Smooth muscle cell (in vitro differentiated cells): Measurements from ENCODE around the gene TPPP. TPM values are rescaled to one million over a fixed set of nuclear protein-coding genes. Genes with fewer than 3 reads are reported as not detected.

Source experiments
- DNase-seq: peaks from one replicate; lab custom pipeline; 2025; ENCODE audit not compliant: unreplicated experiment; lab: John Stamatoyannopoulos, UW
- H2AFZ ChIP-seq: fragments of 200-600 bp; sonication (generic); 2 replicates; pipeline ENCODE4 v1.6.0; 2016; ENCODE audit warnings: antibody characterized with exemption, low read depth, mild to moderate bottlenecking
- H3F3A ChIP-seq: fragments of 200-600 bp; sonication (generic); 2 replicates; pipeline ENCODE4 v1.6.0; 2017; ENCODE audit warnings: antibody characterized with exemption, low read depth
- H3K27ac ChIP-seq: fragments of 200-600 bp; sonication (generic); 2 replicates; pipeline ENCODE4 v1.5.1; 2016; ENCODE audit warnings: low read depth, mild to moderate bottlenecking
- H3K27me3 ChIP-seq: fragments of 200-600 bp; sonication (generic); 2 replicates; pipeline ENCODE4 v1.6.1; 2016; ENCODE audit warnings: low read depth, mild to moderate bottlenecking
- H3K36me3 ChIP-seq: fragments of 200-600 bp; sonication (generic); 2 replicates; pipeline ENCODE4 v1.5.1; 2016; ENCODE audit warnings: low read depth
- H3K4me1 ChIP-seq: fragments of 200-600 bp; sonication (generic); 2 replicates; pipeline ENCODE4 v1.5.1; 2016; ENCODE audit warnings: low read depth
- H3K4me2 ChIP-seq: fragments of 200-600 bp; sonication (generic); 2 replicates; pipeline ENCODE4 v1.6.0; 2016; ENCODE audit warnings: mild to moderate bottlenecking
- H3K4me3 ChIP-seq: fragments of 200-600 bp; sonication (generic); 2 replicates; pipeline ENCODE4 v1.5.1; 2016; ENCODE audit warnings: mild to moderate bottlenecking
- H3K79me2 ChIP-seq: fragments of 200-600 bp; sonication (generic); 2 replicates; pipeline ENCODE4 v1.6.0; 2016; ENCODE audit warnings: low read depth, mild to moderate bottlenecking
- H3K9ac ChIP-seq: fragments of 200-600 bp; sonication (generic); 2 replicates; pipeline ENCODE4 v1.6.0; 2016; ENCODE audit warnings: low read depth
- H3K9me3 ChIP-seq: fragments of 200-600 bp; sonication (generic); replicated peaks from 2 replicates; pipeline ENCODE4 v1.5.1; 2016; ENCODE audit warnings: low read depth
- H4K20me1 ChIP-seq: fragments of 200-600 bp; sonication (generic); 2 replicates; pipeline ENCODE4 v1.6.0; 2016; ENCODE audit warnings: low read depth
- CTCF ChIP-seq: fragments of 200-600 bp; sonication (generic); IDR thresholded peaks from 2 replicates; pipeline ENCODE4 v1.5.1; 2017; ENCODE audit warnings: borderline replicate concordance, mild to moderate bottlenecking, antibody characterized with exemption; ENCODE audit not compliant: insufficient read depth, poor library complexity, severe bottlenecking
- WGBS: methylation state at CpG from one replicate; pipeline ENCODE4 v1.1.7; 2016; ENCODE audit warnings: low lambda C conversion rate; 5-methylcytosine and 5-hydroxymethylcytosine counted together
- polyA plus RNA-seq: library from polyadenylated mRNA; unstranded; fragments of >200 nt; fragmentation: Nextera tagmentation; extraction: Ambion mirVana; gene quantifications from 2 replicates; pipeline ENCODE4 v1.2.1, GENCODE V29; 2016
- total RNA-seq: library from RNA; depleted of rRNA; stranded (reverse); fragments of >200 nt; gene quantifications from 2 replicates; pipeline ENCODE4 v1.2.3, GENCODE V29; 2014

The TPPP gene
- total and polyA plus RNA-seq, 2 experiments from 2014 or later = not detected

DNA sequence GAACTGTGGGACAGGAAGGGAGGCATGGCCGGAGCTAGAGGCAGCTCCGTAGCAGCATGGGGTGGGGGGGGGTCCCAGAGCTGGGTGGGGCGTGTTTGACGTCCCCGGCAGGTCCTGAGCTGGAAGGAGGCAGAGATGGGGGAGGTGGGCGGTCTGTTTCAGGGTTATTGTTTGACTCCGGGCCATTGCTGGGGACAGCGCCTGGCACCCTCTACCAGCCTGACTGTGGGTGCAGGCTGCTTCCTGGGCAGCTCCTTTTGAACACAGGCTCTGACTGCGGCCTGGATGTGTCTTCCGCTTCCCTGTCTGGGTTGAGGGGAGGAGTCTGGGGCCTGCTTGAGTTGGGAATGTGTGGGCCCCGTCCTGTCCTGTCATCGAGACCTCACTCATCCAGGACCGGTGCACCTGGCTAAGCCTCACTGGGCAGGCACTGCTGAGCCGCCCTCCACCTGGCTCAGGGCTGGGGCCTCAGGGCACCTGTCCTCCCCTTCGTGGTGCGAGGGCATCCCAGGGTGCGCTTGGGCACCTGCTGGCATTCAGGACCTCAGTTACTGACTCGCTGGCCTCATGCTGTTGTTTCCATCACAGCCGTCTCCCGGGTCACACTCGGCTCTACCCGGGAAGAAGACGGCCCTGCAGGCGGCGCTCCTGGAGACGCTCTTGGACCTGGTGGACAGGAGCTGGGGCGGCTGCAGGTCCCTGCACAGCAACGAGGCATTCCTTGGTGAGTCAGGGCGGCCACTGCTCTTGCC, 54.5 kb downstream of the TPPP start:
- H3K4me1 ChIP-seq = no peaks in the 10 kb centered on the region
- no peaks in the 10 kb centered on the region for H3K27me3 ChIP-seq
- no peaks in the 10 kb centered on the region for H3F3A ChIP-seq
- H3K9ac ChIP-seq = no peak overlapping the region
- H4K20me1 ChIP-seq = no peaks in the 10 kb centered on the region
- H3K4me2 ChIP-seq = no peak overlapping the region
- no peak for DNase-seq
- no peaks in the 10 kb centered on the region for H3K79me2 ChIP-seq
- H2AFZ ChIP-seq = no peak overlapping the region
- no peak overlapping the region for H3K27ac ChIP-seq
- H3K9me3 ChIP-seq = no peaks in the 10 kb centered on the region
- no peak overlapping the region for H3K4me3 ChIP-seq
- no peak for TF ChIP-seq CTCF
- no peaks in the 10 kb centered on the region for H3K36me3 ChIP-seq
- 97% methylated on average over 26 of the region's 29 CpGs for WGBS

- WGBS = 98% methylated on average over 42 of the region's 42 CpGs
- Histone ChIP-seq H3K4me2 (no peak overlapping the region), H3K4me3 (no peak overlapping the region), H3K27ac (no peak overlapping the region), H2AFZ (no peak overlapping the region), H4K20me1 (no peaks in the 10 kb centered on the region), H3K4me1 (no peaks in the 10 kb centered on the region), H3K36me3 (no peaks in the 10 kb centered on the region), H3K9ac (no peak overlapping the region), H3K9me3 (no peaks in the 10 kb centered on the region), H3K27me3 (no peaks in the 10 kb centered on the region), H3F3A (no peaks in the 10 kb centered on the region), H3K79me2 (no peaks in the 10 kb centered on the region)
- no peak for DNase-seq
- no peak for TF ChIP-seq CTCF
Measured at GRCh38 chr5:637581-638450, 55.3 kb downstream of the TPPP start.

- H3K79me2 ChIP-seq = no peaks in the 10 kb centered on the region
- DNase-seq = no peak
- H3K27me3 ChIP-seq = no peaks in the 10 kb centered on the region
- H3K4me1 ChIP-seq = no peaks in the 10 kb centered on the region
- no peaks in the 10 kb centered on the region for H3F3A ChIP-seq
- H2AFZ ChIP-seq = no peak overlapping the region
- H3K4me3 ChIP-seq = no peak overlapping the region
- no peak overlapping the region for H3K4me2 ChIP-seq
- H3K9me3 ChIP-seq = no peaks in the 10 kb centered on the region
- no peak overlapping the region for H3K9ac ChIP-seq
- H4K20me1 ChIP-seq = no peaks in the 10 kb centered on the region
- 96% methylated on average over 20 of the region's 20 CpGs for WGBS
- no peak for TF ChIP-seq CTCF
- no peak overlapping the region for H3K27ac ChIP-seq
- H3K36me3 ChIP-seq = no peaks in the 10 kb centered on the region
Measured at GRCh38 chr5:636951-637350, 56.2 kb downstream of the TPPP start.
